Gastroesophageal sphincter (tissue), 4 donors: ENCODE data around the gene CPEB3. TPM values are rescaled to one million over a fixed set of nuclear protein-coding genes. Genes with fewer than 3 reads are reported as not detected.

ENCODE experiments used
- ATAC-seq: fragments of 150-250 bp; one replicate; pipeline ENCODE4 v1.9.1; 2016; ENCODE audit warnings: mild to moderate bottlenecking, moderate library complexity
- H3K27ac ChIP-seq, 4 donors: fragments of 200-600 bp; sonication (generic) in 3 of 4; 1 replicate in 3 of 4; 2 replicates in 1 of 4; pipeline ENCODE4 v1.5.1; 2016 to 2019
- H3K27me3 ChIP-seq: fragments of 200-600 bp; sonication (generic); one replicate; pipeline ENCODE4 v1.5.1; 2019
- H3K36me3 ChIP-seq, 2 donors: fragments of 200-600 bp; sonication (generic); one replicate each; pipeline ENCODE4 v1.5.1; 2019; ENCODE audit warnings: control low read depth in 1 of 2
- H3K4me1 ChIP-seq, 3 donors: fragments of 200-600 bp; sonication (generic); 1 replicate in 2 of 3; 2 replicates in 1 of 3; pipeline ENCODE4 v1.5.1; 2016 to 2019; ENCODE audit warnings: control low read depth in 2 of 3
- H3K4me3 ChIP-seq, 2 donors: fragments of 200-600 bp; sonication (generic); one replicate each; pipeline ENCODE4 v1.5.1; 2019; ENCODE audit warnings: mild to moderate bottlenecking in 1 of 2, moderate library complexity in 1 of 2
- H3K9me3 ChIP-seq, 3 donors: fragments of 200-600 bp; sonication (generic); one replicate each; pipeline ENCODE4 v1.5.1; 2017 to 2019; ENCODE audit warnings: control low read depth in 2 of 3
- EP300 ChIP-seq: sonication (generic); formaldehyde crosslinking; IDR thresholded peaks from one replicate; pipeline ENCODE4 v1.6.1; 2017; ENCODE audit warnings: antibody characterized with exemption, mild to moderate bottlenecking
- POLR2A ChIP-seq, 2 donors: fragments of 450-650 bp; IDR thresholded peaks; one replicate each; pipeline ENCODE4 v1.6.1; 2017; ENCODE audit warnings: antibody characterized with exemption in 2 of 2, mild to moderate bottlenecking in 2 of 2, moderate library complexity in 1 of 2
- POLR2AphosphoS5 ChIP-seq: sonication (generic); formaldehyde crosslinking; IDR thresholded peaks from one replicate; pipeline ENCODE4 v1.6.1; 2017; ENCODE audit warnings: antibody characterized with exemption
- WGBS, 2 donors: methylation state at CpG; one replicate each; pipeline ENCODE4 v1.1.5; 2018; ENCODE audit warnings: low coverage in 1 of 2; 5-methylcytosine and 5-hydroxymethylcytosine counted together
- total RNA-seq, 4 donors: library from RNA; depleted of rRNA; stranded (reverse); fragments of >200 nt; gene quantifications; one replicate each; pipeline ENCODE4 v1.1.0, GENCODE V29; 2016
- TF ChIP-seq, protein P1 (sequence below), 4 experiments: fragments of 200-600 bp in 2 of 4; fragments of 450-650 bp in 2 of 4; sonication (generic) in 1 of 4; IDR thresholded peaks; one replicate each; pipeline ENCODE4 v1.5.1; 2017 to 2019; ENCODE audit warnings: antibody characterized with exemption in 4 of 4, mild to moderate bottlenecking in 2 of 4, moderate library complexity in 2 of 4

Gene CPEB3
- total RNA-seq, 4 donors from 2014 or later = 4.7 to 11.8 (median 9.7) TPM

- ATAC-seq = no peak
- WGBS, 2 donors = 31 to 100% methylated on average over 1 of the region's 1 CpG
- no peaks in the 10 kb centered on the region for H3K27me3 ChIP-seq
Observed at GRCh38 chr10:92202536-92202935, 88.3 kb downstream of the CPEB3 start.

GRCh38 chr10:92200564-92200963, 90.3 kb downstream of the CPEB3 start:
- Histone ChIP-seq H3K9me3 (no peaks in the 10 kb centered on the region), H3K4me1 (peaks cover 0 to 11% (median 0%) of the 10 kb centered on the region in 3 donors), H3K4me3 (no peak overlapping the region), H3K36me3 (no peaks in the 10 kb centered on the region), H3K27me3 (no peaks in the 10 kb centered on the region), H3K27ac (no peak overlapping the region)
- no peak for ATAC-seq
- 57 to 63% methylated on average over 1 of the region's 1 CpG for WGBS, 2 donors
- TF ChIP-seq, protein P1, sequence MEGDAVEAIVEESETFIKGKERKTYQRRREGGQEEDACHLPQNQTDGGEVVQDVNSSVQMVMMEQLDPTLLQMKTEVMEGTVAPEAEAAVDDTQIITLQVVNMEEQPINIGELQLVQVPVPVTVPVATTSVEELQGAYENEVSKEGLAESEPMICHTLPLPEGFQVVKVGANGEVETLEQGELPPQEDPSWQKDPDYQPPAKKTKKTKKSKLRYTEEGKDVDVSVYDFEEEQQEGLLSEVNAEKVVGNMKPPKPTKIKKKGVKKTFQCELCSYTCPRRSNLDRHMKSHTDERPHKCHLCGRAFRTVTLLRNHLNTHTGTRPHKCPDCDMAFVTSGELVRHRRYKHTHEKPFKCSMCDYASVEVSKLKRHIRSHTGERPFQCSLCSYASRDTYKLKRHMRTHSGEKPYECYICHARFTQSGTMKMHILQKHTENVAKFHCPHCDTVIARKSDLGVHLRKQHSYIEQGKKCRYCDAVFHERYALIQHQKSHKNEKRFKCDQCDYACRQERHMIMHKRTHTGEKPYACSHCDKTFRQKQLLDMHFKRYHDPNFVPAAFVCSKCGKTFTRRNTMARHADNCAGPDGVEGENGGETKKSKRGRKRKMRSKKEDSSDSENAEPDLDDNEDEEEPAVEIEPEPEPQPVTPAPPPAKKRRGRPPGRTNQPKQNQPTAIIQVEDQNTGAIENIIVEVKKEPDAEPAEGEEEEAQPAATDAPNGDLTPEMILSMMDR (IDR thresholded peaks at IDR 0.05) = no peak
- no peak for TF ChIP-seq EP300

More at GRCh38 chr10:92202536-92202935, 88.3 kb downstream of the CPEB3 start:
- Histone ChIP-seq H3K27ac (no peak overlapping the region), H3K4me1 (peaks cover 0 to 3% (median 0%) of the 10 kb centered on the region in 3 donors), H3K4me3 (no peak overlapping the region), H3K9me3 (no peaks in the 10 kb centered on the region), H3K36me3 (peaks cover 0 to 7% of the 10 kb centered on the region in 2 donors)
- no peak for TF ChIP-seq EP300

- TF ChIP-seq POLR2AphosphoS5 (no peak), EP300 (no peak), POLR2A (IDR thresholded peaks at IDR 0.05) (no peak)
- TF ChIP-seq, protein P1 (IDR thresholded peaks at IDR 0.05) = no peak
- no peak for ATAC-seq
- Histone ChIP-seq H3K4me3 (no peak overlapping the region), H3K9me3 (no peaks in the 10 kb centered on the region), H3K4me1 (no peaks in the 10 kb centered on the region), H3K27ac (no peak overlapping the region), H3K27me3 (no peaks in the 10 kb centered on the region), H3K36me3 (peaks cover 0 to 6% of the 10 kb centered on the region in 2 donors)
- 85 to 94% methylated on average over 2 of the region's 2 CpGs for WGBS, 2 donors
Observed at GRCh38 chr10:92187101-92187500, 103.8 kb downstream of the CPEB3 start.

DNA sequence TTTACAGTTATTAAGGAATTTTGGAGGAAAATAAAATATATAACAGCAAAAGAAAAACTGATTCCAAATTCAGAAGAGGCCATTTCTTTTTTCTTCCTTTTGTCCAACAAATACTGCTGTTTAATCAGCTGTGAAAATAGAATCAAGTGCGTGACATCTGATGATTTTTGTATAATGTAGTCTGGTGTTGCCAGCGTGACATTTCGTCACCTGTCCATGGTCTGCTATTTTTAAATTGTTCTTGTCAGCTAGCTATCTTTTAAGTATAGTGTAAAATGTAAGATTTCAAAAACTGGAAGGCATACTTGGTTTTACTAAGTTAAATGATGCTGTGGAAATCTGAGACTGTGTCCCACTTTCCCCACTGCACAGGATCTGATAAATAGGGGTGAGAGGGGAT, 105.9 kb downstream of the CPEB3 start:
- Histone ChIP-seq H3K27ac (no peak overlapping the region), H3K36me3 (peaks cover 0 to 2% of the 10 kb centered on the region in 2 donors), H3K27me3 (no peaks in the 10 kb centered on the region), H3K9me3 (no peaks in the 10 kb centered on the region), H3K4me3 (no peak overlapping the region), H3K4me1 (peaks cover 0 to 19% (median 0%) of the 10 kb centered on the region in 3 donors)
- ATAC-seq = no peak
- no peak for TF ChIP-seq POLR2A (IDR thresholded peaks at IDR 0.05)
- no peak for TF ChIP-seq EP300
- TF ChIP-seq, protein P1 (IDR thresholded peaks at IDR 0.05) = no peak
- no peak for TF ChIP-seq POLR2AphosphoS5
- 94 to 100% methylated on average over 3 of the region's 3 CpGs for WGBS, 2 donors

DNA sequence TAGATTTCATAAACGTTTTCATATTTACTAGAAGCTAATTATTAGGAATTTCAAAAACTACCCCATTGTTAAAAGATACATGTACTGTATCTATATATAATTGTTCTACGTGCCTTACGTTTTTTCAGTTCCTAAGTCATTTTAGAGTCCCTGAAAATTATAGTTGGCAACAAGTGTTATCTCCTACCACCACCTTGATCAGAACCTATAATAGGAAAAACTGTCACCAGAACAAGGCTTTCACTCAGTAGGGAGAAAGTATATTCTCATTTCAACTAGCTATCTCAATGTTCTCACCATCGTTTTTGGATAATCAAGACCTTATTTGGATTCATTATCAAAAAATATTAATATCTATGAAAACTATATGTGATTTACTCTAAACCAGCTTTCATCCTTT, 107.7 kb downstream of the CPEB3 start:
- Histone ChIP-seq H3K36me3 (no peaks in the 10 kb centered on the region), H3K27me3 (no peaks in the 10 kb centered on the region), H3K27ac (no peak overlapping the region), H3K4me1 (peaks cover 0 to 24% (median 0%) of the 10 kb centered on the region in 3 donors), H3K4me3 (no peak overlapping the region), H3K9me3 (no peaks in the 10 kb centered on the region)
- WGBS, 2 donors = 80 to 87% methylated on average over 4 of the region's 4 CpGs
- no peak for ATAC-seq
- TF ChIP-seq, protein P1 (IDR thresholded peaks at IDR 0.05) = no peak
- no peak for TF ChIP-seq POLR2A (IDR thresholded peaks at IDR 0.05)
- TF ChIP-seq EP300 = no peak
- TF ChIP-seq POLR2AphosphoS5 = no peak
